Epithelial cell of proximal tubule (primary cell): Measurements from ENCODE around the gene TBC1D22A. TPM values are rescaled to one million over a fixed set of nuclear protein-coding genes. Genes with fewer than 3 reads are reported as not detected.

Source experiments
- DNase-seq: peaks from one replicate; pipeline ENCODE4 v3.0.0-alpha.2; 2011; ENCODE audit warnings: low read depth
- H3K4me3 ChIP-seq: 2 replicates; pipeline ENCODE4 v1.5.1; 2011; ENCODE audit warnings: low read depth, mild to moderate bottlenecking, low read length
- CTCF ChIP-seq: conservative IDR thresholded peaks from 2 replicates; pipeline ENCODE4 v1.5.1; 2012; ENCODE audit warnings: low read depth, mild to moderate bottlenecking, low read length
- total RNA-seq: library from RNA; depleted of rRNA; stranded (reverse); fragments of >200 nt; gene quantifications from 2 replicates; pipeline ENCODE4 v1.2.3, GENCODE V29; 2015

TBC1D22A gene
- total RNA-seq, 1 donor from 2014 or later: 22.7 TPM

GRCh38 chr22:47123827-47124442, 361.5 kb downstream of the TBC1D22A start:
- no peak for DNase-seq

GRCh38 chr22:47124451-47124881, 362.0 kb downstream of the TBC1D22A start:
- no peak for TF ChIP-seq CTCF
- DNase-seq: no peak
- no peak overlapping the region for H3K4me3 ChIP-seq

More at GRCh38 chr22:47123827-47124442, 361.5 kb downstream of the TBC1D22A start:
- TF ChIP-seq CTCF: no peak
- H3K4me3 ChIP-seq: no peak overlapping the region

- TF ChIP-seq CTCF: no peak
- H3K4me3 ChIP-seq: no peak overlapping the region
- no peak for DNase-seq
These were observed 362.5 kb downstream of the TBC1D22A start for GRCh38 chr22:47124961-47125360.

- no peak overlapping the region for H3K4me3 ChIP-seq
- no peak for DNase-seq
- no peak for TF ChIP-seq CTCF
These were observed 363.2 kb downstream of the TBC1D22A start for GRCh38 chr22:47125603-47126002.

GRCh38 chr22:47126344-47126811, 363.9 kb downstream of the TBC1D22A start:
- H3K4me3 ChIP-seq: no peak overlapping the region
- DNase-seq: no peak
- no peak for TF ChIP-seq CTCF

- no peak for DNase-seq
These were observed 365.0 kb downstream of the TBC1D22A start for GRCh38 chr22:47127441-47127871.

More at GRCh38 chr22:47127441-47127871, 365.0 kb downstream of the TBC1D22A start:
- no peak for TF ChIP-seq CTCF
- no peak overlapping the region for H3K4me3 ChIP-seq
